Prostate gland (tissue), 2 donors: ENCODE results near the gene LPP. TPM values are rescaled to one million over a fixed set of nuclear protein-coding genes. Genes with fewer than 3 reads are reported as not detected.

Experiments used
- DNase-seq: peaks from one replicate; pipeline ENCODE4 v3.0.0-alpha.2; 2019; ENCODE audit warnings: low spot score
- H3K27ac ChIP-seq, 2 donors: fragments of 200-600 bp; sonication (generic); 2 replicates each; pipeline ENCODE4 v1.5.1; 2017 to 2019
- H3K27me3 ChIP-seq: fragments of 200-600 bp; sonication (generic); replicated peaks from 2 replicates; pipeline ENCODE4 v1.5.1; 2019; ENCODE audit not compliant: insufficient read depth
- H3K36me3 ChIP-seq, 2 donors: fragments of 200-600 bp; sonication (generic); 1 replicate in 1 of 2; 2 replicates in 1 of 2; pipeline versions ENCODE4 v1.5.1 to v1.8.1; 2017 to 2019
- H3K4me1 ChIP-seq: fragments of 200-600 bp; sonication (generic); replicated peaks from 2 replicates; pipeline ENCODE4 v1.5.1; 2019
- H3K4me3 ChIP-seq, 2 donors: fragments of 200-600 bp; sonication (generic); 2 replicates each; pipeline ENCODE4 v1.5.1; 2017 to 2019
- H3K9me3 ChIP-seq: fragments of 200-600 bp; sonication (generic); 2 replicates; pipeline ENCODE4 v1.5.1; 2017
- CTCF ChIP-seq, 4 experiments: fragments of 200-600 bp in 2 of 4; fragments of 450-650 bp in 2 of 4; sonication (generic) in 2 of 4; IDR thresholded peaks; 1 replicate in 3 of 4; 2 replicates in 1 of 4; pipeline ENCODE4 v1.5.1; 2016 to 2019; ENCODE audit warnings: antibody characterized with exemption in 4 of 4, mild to moderate bottlenecking in 2 of 4, moderate library complexity in 2 of 4
- POLR2A ChIP-seq: fragments of 450-650 bp; IDR thresholded peaks from one replicate; pipeline ENCODE4 v1.6.1; 2016; ENCODE audit warnings: antibody characterized with exemption, mild to moderate bottlenecking
- POLR2AphosphoS5 ChIP-seq: sonication (generic); formaldehyde crosslinking; IDR thresholded peaks from one replicate; pipeline ENCODE4 v1.6.1; 2017; ENCODE audit warnings: antibody characterized with exemption
- WGBS: methylation state at CpG from one replicate; pipeline ENCODE4 v1.1.5; 2018; 5-methylcytosine and 5-hydroxymethylcytosine counted together
- intact Hi-C: fragments of 100-400 bp; cut with DNase I; formaldehyde crosslinking; loops from one replicate; pipeline ENCODE4 v1.14.2; 2022
- total RNA-seq, 2 donors: library from RNA; depleted of rRNA; stranded (reverse); fragments of >200 nt; gene quantifications; one replicate each; pipeline ENCODE4 v1.1.0, GENCODE V29; 2016

The LPP gene
- total RNA-seq, 2 donors from 2014 or later = 219 to 248 TPM

- H3K9me3 ChIP-seq = no peaks in the 10 kb centered on the region
- no peak overlapping the region for H3K4me3 ChIP-seq
- H3K27ac ChIP-seq = no peak overlapping the region
- WGBS = 84% methylated on average over 14 of the region's 14 CpGs
- no peaks in the 10 kb centered on the region for H3K27me3 ChIP-seq
- no peaks in the 10 kb centered on the region for H3K4me1 ChIP-seq
- intact Hi-C loops = no loop called here
- no peak for DNase-seq
- no peaks in the 10 kb centered on the region for H3K36me3 ChIP-seq
- TF ChIP-seq POLR2A = no peak
- TF ChIP-seq CTCF (IDR thresholded peaks at IDR 0.05) = no peak
- no peak for TF ChIP-seq POLR2AphosphoS5
Measured at GRCh38 chr3:188888321-188889053, 734.5 kb downstream of the LPP start.

GRCh38 chr3:188889054-188889491 lies 735.1 kb downstream of the LPP start:
- Histone ChIP-seq H3K27ac (no peak overlapping the region), H3K27me3 (no peaks in the 10 kb centered on the region), H3K4me3 (no peak overlapping the region), H3K9me3 (no peaks in the 10 kb centered on the region), H3K4me1 (no peaks in the 10 kb centered on the region), H3K36me3 (no peaks in the 10 kb centered on the region)
- DNase-seq = no peak
- TF ChIP-seq POLR2AphosphoS5 (no peak), CTCF (IDR thresholded peaks at IDR 0.05) (no peak), POLR2A (no peak)
- 82% methylated on average over 4 of the region's 4 CpGs for WGBS
- intact Hi-C loops = no loop called here

GRCh38 chr3:188890572-188891270 lies 736.8 kb downstream of the LPP start:
- WGBS = 88% methylated on average over 2 of the region's 2 CpGs
- Histone ChIP-seq H3K4me3 (no peak overlapping the region), H3K27ac (no peak overlapping the region), H3K4me1 (no peaks in the 10 kb centered on the region), H3K36me3 (no peaks in the 10 kb centered on the region), H3K27me3 (no peaks in the 10 kb centered on the region), H3K9me3 (no peaks in the 10 kb centered on the region)
- intact Hi-C loops = no loop called here
- no peak for DNase-seq
- no peak for TF ChIP-seq POLR2A
- TF ChIP-seq CTCF (IDR thresholded peaks at IDR 0.05) = no peak
- TF ChIP-seq POLR2AphosphoS5 = no peak

GRCh38 chr3:188899881-188900280 lies 745.9 kb downstream of the LPP start:
- no peak for TF ChIP-seq POLR2A
- no peak for TF ChIP-seq POLR2AphosphoS5
- TF ChIP-seq CTCF (IDR thresholded peaks at IDR 0.05) = no peak
- 34% methylated on average over 6 of the region's 6 CpGs for WGBS
- H3K9me3 ChIP-seq = no peaks in the 10 kb centered on the region

More at GRCh38 chr3:188899881-188900280, 745.9 kb downstream of the LPP start:
- Histone ChIP-seq H3K27ac (no peak overlapping the region), H3K36me3 (no peaks in the 10 kb centered on the region), H3K4me3 (no peak overlapping the region), H3K27me3 (no peaks in the 10 kb centered on the region), H3K4me1 (no peaks in the 10 kb centered on the region)
- DNase-seq = no peak
- intact Hi-C loops = no loop called here
